CD4-positive, alpha-beta T cell (primary cell): ENCODE results near the gene PCDH1. TPM values are rescaled to one million over a fixed set of nuclear protein-coding genes. Genes with fewer than 3 reads are reported as not detected.

ENCODE experiments used
- ATAC-seq: fragments of 200-7000 bp; cut with Tn5 transposase; one replicate; pipeline ENCODE4 v1.10.0; 2022; ENCODE audit warnings: mild to moderate bottlenecking; ENCODE audit not compliant: poor library complexity
- CTCF ChIA-PET: fragments of 350-600 bp; sonication (Branson Sonifier 250); formaldehyde crosslinking; loops from one replicate; lab custom pipeline; 2021; ENCODE audit warnings: antibody characterized with exemption, inconsistent platforms; lab: Charles Lee
- POLR2A ChIA-PET: fragments of 350-600 bp; sonication (Branson Sonifier 250); formaldehyde crosslinking; loops from one replicate; lab custom pipeline; 2021; ENCODE audit warnings: antibody characterized with exemption, inconsistent platforms; lab: Charles Lee
- DNase-seq, 14 experiments: peaks; one replicate each; pipeline ENCODE4 v3.0.0-alpha.2; 2013 to 2020; ENCODE audit warnings: mixed read lengths in 2 of 14
- H3K27ac ChIP-seq, 2 donors: one replicate each; pipeline versions ENCODE4 v1.5.1 to v1.7.0; 2013; ENCODE audit warnings: low read length in 2 of 2, low read depth in 1 of 2, mild to moderate bottlenecking in 1 of 2
- H3K27me3 ChIP-seq, 2 experiments: 1 replicate in 1 of 2; 2 replicates in 1 of 2; pipeline versions ENCODE4 v1.6.1 to v1.7.0; 2013; ENCODE audit warnings: low read length in 2 of 2, control low read depth in 1 of 2, mild to moderate bottlenecking in 1 of 2, moderate library complexity in 1 of 2; ENCODE audit not compliant: insufficient read depth in 2 of 2, control insufficient read depth in 1 of 2
- H3K36me3 ChIP-seq: one replicate; pipeline ENCODE4 v1.6.1; 2013; ENCODE audit warnings: low read length, control low read depth; ENCODE audit not compliant: insufficient read depth
- H3K4me1 ChIP-seq: one replicate; pipeline ENCODE4 v1.6.1; 2013; ENCODE audit warnings: low read length, control low read depth; ENCODE audit not compliant: insufficient read depth
- H3K4me3 ChIP-seq: one replicate; pipeline ENCODE4 v1.5.1; 2013; ENCODE audit warnings: mild to moderate bottlenecking, low read length, moderate library complexity
- H3K9me3 ChIP-seq, 2 experiments: 1 replicate in 1 of 2; 2 replicates in 1 of 2; pipeline versions ENCODE4 v1.6.1 to v1.7.0; 2013; ENCODE audit warnings: low read length in 2 of 2, mild to moderate bottlenecking in 2 of 2, control low read depth in 1 of 2, moderate library complexity in 1 of 2; ENCODE audit not compliant: control insufficient read depth in 1 of 2, insufficient read depth in 1 of 2
- H3K27ac Mint-ChIP-seq: one replicate; pipeline ENCODE4 v1.8.0; 2020; ENCODE audit warnings: mixed read lengths
- H3K27me3 Mint-ChIP-seq: one replicate; pipeline ENCODE4 v1.8.0; 2021; ENCODE audit warnings: mixed read lengths
- H3K36me3 Mint-ChIP-seq: one replicate; pipeline ENCODE4 v1.8.0; 2021; ENCODE audit warnings: low read depth, mixed read lengths
- H3K4me1 Mint-ChIP-seq: one replicate; pipeline ENCODE4 v1.8.0; 2021; ENCODE audit warnings: low read depth, mixed read lengths
- H3K4me3 Mint-ChIP-seq: one replicate; pipeline ENCODE4 v1.8.0; 2020; ENCODE audit warnings: mild to moderate bottlenecking, mixed read lengths
- H3K9me3 Mint-ChIP-seq: one replicate; pipeline ENCODE4 v1.8.0; 2020; ENCODE audit warnings: mixed read lengths
- CTCF ChIP-seq: fragments of 200-600 bp; IDR thresholded peaks from one replicate; pipeline ENCODE4 v1.8.0; 2022; ENCODE audit warnings: antibody characterized with exemption, mild to moderate bottlenecking
- intact Hi-C, 2 experiments: fragments of 100-400 bp; cut with DNase I in 1 of 2; cut with micrococcal nuclease in 1 of 2; formaldehyde crosslinking; loops; one replicate each; pipeline versions ENCODE4 v1.15.1 to v1.9.0; 2023 to 2025; cut with DNase I, micrococcal nuclease
- total RNA-seq, 174 experiments: library from RNA in 2 of 174; stranded (reverse) in 2 of 174; gene quantifications; one replicate each; pipeline ENCODE4 v1.2.3 and lab custom pipeline; 2021 to 2026

PCDH1 gene
- total RNA-seq, 2 experiments from 2014 or later, result 0.17 TPM; not detected in 1

GRCh38 chr5:141909212-141909611 lies 31.0 kb upstream of the PCDH1 start:
- Mint-ChIP-seq H3K4me3 (no peak overlapping the region), H3K4me1 (peaks cover 10% of the 10 kb centered on the region), H3K36me3 (no peaks in the 10 kb centered on the region), H3K27ac (no peak overlapping the region), H3K9me3 (no peaks in the 10 kb centered on the region), H3K27me3 (peaks cover 27% of the 10 kb centered on the region)
- POLR2A ChIA-PET, result interaction anchor here (0.6 kb wide), 1 partner anchor 49 kb away, joined by 3 read pairs; no protein-coding TSS in a partner anchor
- DNase-seq (no peak), ATAC-seq (no peak)
- intact Hi-C loops, result no loop called here
- Histone ChIP-seq H3K36me3 (no peaks in the 10 kb centered on the region), H3K27ac (no peak overlapping the region), H3K4me3 (no peak overlapping the region), H3K9me3 (no peaks in the 10 kb centered on the region), H3K4me1 (peaks cover 8% of the 10 kb centered on the region), H3K27me3 (peaks cover 17 to 21% of the 10 kb centered on the region in 2 experiments)
- CTCF ChIA-PET, result no interaction called here
- no peak for TF ChIP-seq CTCF

- Histone ChIP-seq H3K36me3 (no peaks in the 10 kb centered on the region), H3K9me3 (no peaks in the 10 kb centered on the region), H3K4me3 (no peak overlapping the region), H3K4me1 (peaks cover 4% of the 10 kb centered on the region), H3K27ac (no peak overlapping the region), H3K27me3 (peaks cover 14 to 18% of the 10 kb centered on the region in 2 experiments)
- CTCF ChIA-PET, result no interaction called here
- Mint-ChIP-seq H3K9me3 (no peaks in the 10 kb centered on the region), H3K27ac (no peak overlapping the region), H3K27me3 (peaks cover 30% of the 10 kb centered on the region), H3K4me1 (peaks cover 8% of the 10 kb centered on the region), H3K36me3 (no peaks in the 10 kb centered on the region), H3K4me3 (no peak overlapping the region)
- DNase-seq, result no peak
- TF ChIP-seq CTCF, result no peak
- ATAC-seq, result no peak
- POLR2A ChIA-PET, result interaction anchor here (0.6 kb wide), 1 partner anchor 50 kb away, joined by 3 read pairs; no protein-coding TSS in a partner anchor
- intact Hi-C loops, result no loop called here
These were observed 30.6 kb upstream of the PCDH1 start for GRCh38 chr5:141908796-141909195.

- no peak overlapping the region for H3K4me3 Mint-ChIP-seq
- Histone ChIP-seq H3K36me3 (no peaks in the 10 kb centered on the region), H3K27ac (no peak overlapping the region), H3K27me3 (peaks cover 0 to 5% of the 10 kb centered on the region in 2 experiments), H3K4me1 (no peaks in the 10 kb centered on the region), H3K4me3 (no peak overlapping the region), H3K9me3 (no peaks in the 10 kb centered on the region)
- no peak overlapping the region for H3K27ac Mint-ChIP-seq
- DNase-seq, result no peak
- ATAC-seq, result no peak
- ChIA-PET POLR2A (interaction anchor here (0.6 to 1.2 kb wide), 3 partner anchors 15 to 28 kb away, joined by 3 read pairs; no protein-coding TSS in a partner anchor), CTCF (interaction anchor here (0.7 to 2.5 kb wide), 2 partner anchors 28 to 576 kb away, joined by 3 to 7 read pairs; no protein-coding TSS in a partner anchor)
- H3K4me1 Mint-ChIP-seq, result no peaks in the 10 kb centered on the region
- TF ChIP-seq CTCF, result no peak
- no peaks in the 10 kb centered on the region for H3K9me3 Mint-ChIP-seq
- intact Hi-C loops, result no loop called here
- no peaks in the 10 kb centered on the region for H3K36me3 Mint-ChIP-seq
- peaks cover 21% of the 10 kb centered on the region for H3K27me3 Mint-ChIP-seq
These were observed 28.8 kb upstream of the PCDH1 start for GRCh38 chr5:141906972-141907371.
